HCT116 (cell line): ENCODE results near the gene BHLHE41. TPM values are rescaled to one million over a fixed set of nuclear protein-coding genes. Genes with fewer than 3 reads are reported as not detected.

ENCODE experiments used
- ATAC-seq: fragments of 200-7000 bp; cut with Tn5 transposase; 2 replicates; pipeline ENCODE4 v1.9.1; 2020; ENCODE audit warnings: mild to moderate bottlenecking, moderate library complexity
- BruUV-seq: library from RNA; stranded (reverse); fragments of 400-500 nt; replicated peaks from 2 replicates; lab custom pipeline; 2021; lab: Mats Ljungman, UMichigan
- CTCF ChIA-PET: fragments of 300-600 bp; sonication (Branson Sonifier 250); formaldehyde crosslinking; loops from one replicate; lab custom pipeline; 2021; ENCODE audit warnings: antibody characterized with exemption; lab: Charles Lee
- POLR2A ChIA-PET: fragments of 300-600, 350-600 bp; sonication (Branson Sonifier 250); formaldehyde crosslinking; loops from one replicate; lab custom pipeline; 2021; ENCODE audit warnings: antibody characterized with exemption; lab: Charles Lee
- RAD21 ChIA-PET, 2 experiments: fragments of 300-600 bp; sonication (Branson Sonifier 250); formaldehyde crosslinking; loops; one replicate each; lab custom pipeline; 2023; ENCODE audit warnings: low total read pairs in 2 of 2; ENCODE audit not compliant: uncharacterized antibody in 2 of 2, unreplicated experiment in 2 of 2, low non-redundant PET in 1 of 2; lab: Charles Lee
- DNase-seq: peaks from one replicate; pipeline ENCODE4 v3.0.0-alpha.2; 2010; ENCODE audit warnings: low read depth, low spot score
- H2AFZ ChIP-seq: fragments of 200-600 bp; shearing (Covaris generic), sonication (generic); 2 replicates; pipeline ENCODE4 v1.6.1; 2017; ENCODE audit warnings: low read depth, mixed run types, mixed read lengths, antibody characterized with exemption, low read length; ENCODE audit not compliant: poor library complexity, severe bottlenecking
- H3K27ac ChIP-seq: 2 replicates; pipeline ENCODE4 v1.5.1; 2012; ENCODE audit warnings: low read depth, low read length
- H3K27me3 ChIP-seq: fragments of 200-600 bp; sonication (generic); 2 replicates; pipeline ENCODE4 v1.6.1; 2016; ENCODE audit warnings: mixed run types, low read length, mixed read lengths; ENCODE audit not compliant: insufficient read depth
- H3K36me3 ChIP-seq, 2 experiments: fragments of 200-500 bp in 1 of 2; fragments of 200-600 bp in 1 of 2; sonication (Bioruptor generic) in 1 of 2; sonication (generic) in 1 of 2; 2 replicates each; pipeline versions ENCODE4 v1.5.1 to v1.6.1; 2014 to 2016; ENCODE audit warnings: low read length in 2 of 2, inconsistent platforms in 1 of 2, mixed read lengths in 1 of 2, mixed run types in 1 of 2; ENCODE audit not compliant: insufficient read depth in 2 of 2, control insufficient read depth in 1 of 2
- H3K4me1 ChIP-seq, 2 experiments: fragments of 200-600 bp in 1 of 2; sonication (generic) in 1 of 2; 2 replicates each; pipeline versions ENCODE4 v1.5.1 to v1.6.1; 2012 to 2017; ENCODE audit warnings: low read length in 2 of 2, inconsistent platforms in 1 of 2, mild to moderate bottlenecking in 1 of 2, mixed read lengths in 1 of 2, mixed run types in 1 of 2, moderate library complexity in 1 of 2; ENCODE audit not compliant: insufficient read depth in 2 of 2, control insufficient read depth in 1 of 2
- H3K4me2 ChIP-seq: fragments of 200-600 bp; sonication (generic); 2 replicates; pipeline ENCODE4 v1.6.1; 2017; ENCODE audit warnings: mixed run types, low read length, mixed read lengths
- H3K4me3 ChIP-seq, 2 experiments: fragments of 200-600 bp in 1 of 2; sonication (generic) in 1 of 2; replicated peaks in 1 of 2; 2 replicates each; pipeline ENCODE4 v1.5.1; 2011 to 2016; ENCODE audit warnings: low read length in 2 of 2, control low read depth in 1 of 2, low read depth in 1 of 2, mild to moderate bottlenecking in 1 of 2, mixed read lengths in 1 of 2, mixed run types in 1 of 2
- H3K79me2 ChIP-seq: fragments of 200-600 bp; sonication (generic); 2 replicates; pipeline ENCODE4 v1.6.1; 2017; ENCODE audit warnings: mild to moderate bottlenecking, mixed run types, low read length, moderate library complexity, mixed read lengths; ENCODE audit not compliant: insufficient read depth
- H3K9ac ChIP-seq: fragments of 200-600 bp; sonication (generic); 2 replicates; pipeline ENCODE4 v1.6.1; 2016; ENCODE audit warnings: low read length, mixed read lengths
- H3K9me2 ChIP-seq: fragments of 200-600 bp; sonication (generic), shearing (Covaris generic); 2 replicates; pipeline ENCODE4 v1.6.1; 2017; ENCODE audit warnings: mixed run types, mild to moderate bottlenecking, moderate library complexity; ENCODE audit not compliant: insufficient read depth
- H3K9me3 ChIP-seq, 2 experiments: fragments of 200-500 bp in 1 of 2; fragments of 200-600 bp in 1 of 2; sonication (Bioruptor generic) in 1 of 2; sonication (generic) in 1 of 2; 2 replicates each; pipeline ENCODE4 v1.6.1; 2014 to 2017; ENCODE audit warnings: low read length in 2 of 2, mixed read lengths in 2 of 2, inconsistent platforms in 1 of 2, low read depth in 1 of 2, mild to moderate bottlenecking in 1 of 2, mixed run types in 1 of 2, moderate library complexity in 1 of 2; ENCODE audit not compliant: control insufficient read depth in 1 of 2, insufficient read depth in 1 of 2
- H4K20me1 ChIP-seq: fragments of 200-600 bp; sonication (generic), shearing (Covaris generic); 2 replicates; pipeline ENCODE4 v1.6.1; 2017; ENCODE audit warnings: mixed run types, mild to moderate bottlenecking, moderate library complexity; ENCODE audit not compliant: insufficient read depth
- ELF1 ChIP-seq: IDR thresholded peaks from 2 replicates; pipeline ENCODE4 v1.6.1; 2012; ENCODE audit warnings: low read depth, borderline replicate concordance
- EZH2phosphoT487 ChIP-seq: fragments of 200-600 bp; IDR thresholded peaks from 2 replicates; pipeline ENCODE4 v1.6.1; 2018; ENCODE audit warnings: antibody characterized with exemption, borderline replicate concordance
- FOSL1 ChIP-seq: IDR thresholded peaks from 2 replicates; pipeline ENCODE4 v1.6.1; 2012; ENCODE audit warnings: low read depth
- JUND ChIP-seq: IDR thresholded peaks from 2 replicates; pipeline ENCODE4 v1.6.1; 2012
- POLR2A ChIP-seq: IDR thresholded peaks from 2 replicates; pipeline ENCODE4 v1.7.0; 2011; ENCODE audit warnings: borderline replicate concordance; ENCODE audit not compliant: insufficient read depth, insufficient read length; ENCODE audit errors: extremely low read depth
- POLR2AphosphoS5 ChIP-seq: IDR thresholded peaks from 2 replicates; pipeline ENCODE4 v1.6.1; 2011; ENCODE audit warnings: mild to moderate bottlenecking, low read depth, low read length, moderate library complexity
- SP1 ChIP-seq: IDR thresholded peaks from 2 replicates; pipeline ENCODE4 v1.6.1; 2012; ENCODE audit warnings: low read depth
- SRF ChIP-seq: IDR thresholded peaks from 2 replicates; pipeline ENCODE4 v1.6.1; 2012; ENCODE audit warnings: low read depth
- YY1 ChIP-seq: IDR thresholded peaks from 2 replicates; pipeline ENCODE4 v1.6.1; 2011; ENCODE audit warnings: low read length, low read depth, moderate library complexity, mild to moderate bottlenecking; ENCODE audit not compliant: insufficient replicate concordance; ENCODE audit errors: extremely low read depth
- ZBTB33 ChIP-seq: IDR thresholded peaks from 2 replicates; pipeline ENCODE4 v1.6.1; 2011; ENCODE audit warnings: mild to moderate bottlenecking, low read length, moderate library complexity; ENCODE audit not compliant: insufficient replicate concordance; ENCODE audit errors: extremely low read depth
- ZNF274 ChIP-seq: fragments of 200-500 bp; sonication (Bioruptor generic); IDR thresholded peaks from 2 replicates; pipeline ENCODE4 v1.6.1; 2014; ENCODE audit warnings: mild to moderate bottlenecking, low read depth, low read length, inconsistent platforms
- intact Hi-C: fragments of 100-400 bp; cut with micrococcal nuclease; formaldehyde crosslinking; loops from 2 replicates; pipeline ENCODE4 v1.10.0; 2022
- total RNA-seq: library from RNA; stranded (reverse); gene quantifications from one replicate; pipeline ENCODE4 v1.2.1, GENCODE V29; 2021; ENCODE audit not compliant: unreplicated experiment
- TF ChIP-seq, protein P1 (sequence below): IDR thresholded peaks from 2 replicates; pipeline ENCODE4 v1.6.1; 2012; ENCODE audit warnings: low read depth

BHLHE41 gene
- total RNA-seq, 1 experiment from 2014 or later, result 4.7 TPM

GRCh38 chr12:26112703-26113147, 12.1 kb downstream of the BHLHE41 start:
- peak overlapping the region; percentile 9; the same call in 1 of the 2 replicates for H3K9ac ChIP-seq
- no peak for TF ChIP-seq ZNF274
- no peak for TF ChIP-seq ELF1
- no peak for TF ChIP-seq ZBTB33
- TF ChIP-seq SP1, result 0 out of 2 replicates have a peak, but pooled peaks have one; percentile 12
- peak; percentile 12; the same call in 1 of the 2 replicates for TF ChIP-seq FOSL1
- TF ChIP-seq POLR2AphosphoS5, result no peak
- TF ChIP-seq YY1, result no peak
- no peaks in the 10 kb centered on the region for H3K36me3 ChIP-seq
- ChIA-PET POLR2A (no interaction called here), CTCF (interaction anchor here (1.0 kb wide), 1 partner anchor 16 kb away, joined by 5 read pairs; no protein-coding TSS in a partner anchor), RAD21 (no interaction called here)
- no peaks in the 10 kb centered on the region for H3K27me3 ChIP-seq
- no peak overlapping the region for H3K4me3 ChIP-seq
- BruUV-seq, result no TSS peak
- intact Hi-C loops, result no loop called here
- H3K9me2 ChIP-seq, result no peaks in the 10 kb centered on the region
- peaks cover 16 to 41% of the 10 kb centered on the region in 2 experiments for H3K4me1 ChIP-seq
- DNase-seq (no peak), ATAC-seq (no peak)
- peak overlapping the region; percentile 86 for H3K4me2 ChIP-seq
- H2AFZ ChIP-seq, result peak overlapping the region; percentile 94
- no peaks in the 10 kb centered on the region for H3K79me2 ChIP-seq
- no peaks in the 10 kb centered on the region for H4K20me1 ChIP-seq
- no peak overlapping the region for H3K27ac ChIP-seq
- H3K9me3 ChIP-seq, result no peaks in the 10 kb centered on the region

DNA sequence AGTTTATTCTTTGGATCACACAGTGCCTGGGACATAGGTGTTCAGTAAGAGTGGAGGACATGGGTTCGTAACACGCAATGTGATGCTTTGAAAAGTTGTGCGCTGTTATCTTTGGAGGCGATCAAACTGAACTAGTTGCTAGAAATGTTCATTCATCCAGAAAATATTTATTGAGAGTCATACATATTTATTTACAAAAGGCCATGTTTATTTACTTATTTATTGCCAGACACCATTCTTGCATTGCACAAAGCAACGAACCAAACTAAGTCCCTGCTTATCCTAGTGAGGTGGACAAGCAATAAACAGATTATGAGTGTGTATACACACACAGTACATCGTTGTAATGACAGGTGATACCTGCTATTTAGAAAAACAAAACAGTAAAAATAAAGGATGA, 12.6 kb downstream of the BHLHE41 start:
- no peak overlapping the region for H3K9ac ChIP-seq
- intact Hi-C loops, result no loop called here
- POLR2A ChIA-PET, result no interaction called here
- H3K27ac ChIP-seq, result no peak overlapping the region
- no peaks in the 10 kb centered on the region for H3K36me3 ChIP-seq
- peaks cover 16 to 40% of the 10 kb centered on the region in 2 experiments for H3K4me1 ChIP-seq
- CTCF ChIA-PET, result no interaction called here
- RAD21 ChIA-PET, result no interaction called here
- H3K79me2 ChIP-seq, result no peaks in the 10 kb centered on the region
- H3K9me2 ChIP-seq, result no peaks in the 10 kb centered on the region
- H3K4me2 ChIP-seq, result peak overlapping the region; percentile 86
- no peaks in the 10 kb centered on the region for H4K20me1 ChIP-seq
- TF ChIP-seq SRF, result no peak
- no peak for TF ChIP-seq YY1
- TF ChIP-seq JUND, result no peak
- TF ChIP-seq ELF1, result no peak
- TF ChIP-seq EZH2phosphoT487, result no peak
- TF ChIP-seq, protein P1, sequence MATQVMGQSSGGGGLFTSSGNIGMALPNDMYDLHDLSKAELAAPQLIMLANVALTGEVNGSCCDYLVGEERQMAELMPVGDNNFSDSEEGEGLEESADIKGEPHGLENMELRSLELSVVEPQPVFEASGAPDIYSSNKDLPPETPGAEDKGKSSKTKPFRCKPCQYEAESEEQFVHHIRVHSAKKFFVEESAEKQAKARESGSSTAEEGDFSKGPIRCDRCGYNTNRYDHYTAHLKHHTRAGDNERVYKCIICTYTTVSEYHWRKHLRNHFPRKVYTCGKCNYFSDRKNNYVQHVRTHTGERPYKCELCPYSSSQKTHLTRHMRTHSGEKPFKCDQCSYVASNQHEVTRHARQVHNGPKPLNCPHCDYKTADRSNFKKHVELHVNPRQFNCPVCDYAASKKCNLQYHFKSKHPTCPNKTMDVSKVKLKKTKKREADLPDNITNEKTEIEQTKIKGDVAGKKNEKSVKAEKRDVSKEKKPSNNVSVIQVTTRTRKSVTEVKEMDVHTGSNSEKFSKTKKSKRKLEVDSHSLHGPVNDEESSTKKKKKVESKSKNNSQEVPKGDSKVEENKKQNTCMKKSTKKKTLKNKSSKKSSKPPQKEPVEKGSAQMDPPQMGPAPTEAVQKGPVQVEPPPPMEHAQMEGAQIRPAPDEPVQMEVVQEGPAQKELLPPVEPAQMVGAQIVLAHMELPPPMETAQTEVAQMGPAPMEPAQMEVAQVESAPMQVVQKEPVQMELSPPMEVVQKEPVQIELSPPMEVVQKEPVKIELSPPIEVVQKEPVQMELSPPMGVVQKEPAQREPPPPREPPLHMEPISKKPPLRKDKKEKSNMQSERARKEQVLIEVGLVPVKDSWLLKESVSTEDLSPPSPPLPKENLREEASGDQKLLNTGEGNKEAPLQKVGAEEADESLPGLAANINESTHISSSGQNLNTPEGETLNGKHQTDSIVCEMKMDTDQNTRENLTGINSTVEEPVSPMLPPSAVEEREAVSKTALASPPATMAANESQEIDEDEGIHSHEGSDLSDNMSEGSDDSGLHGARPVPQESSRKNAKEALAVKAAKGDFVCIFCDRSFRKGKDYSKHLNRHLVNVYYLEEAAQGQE, result no peak
- TF ChIP-seq POLR2A, result no peak
- DNase-seq, result no peak
- H2AFZ ChIP-seq, result peak overlapping the region; percentile 94
- no peaks in the 10 kb centered on the region for H3K9me3 ChIP-seq
- no peak overlapping the region for H3K4me3 ChIP-seq
- no peaks in the 10 kb centered on the region for H3K27me3 ChIP-seq
- no peak for ATAC-seq
- no TSS peak for BruUV-seq
